ENCODE measurements around the gene PRKCE. TPM values are rescaled to one million over a fixed set of nuclear protein-coding genes. Genes with fewer than 3 reads are reported as not detected.

The PRKCE gene
- total and polyA plus RNA-seq, 2 donors (not counting 3 experiments of a cell fraction or from before 2014, with no cell fraction given): 27.9 to 33.9 TPM

- FAIRE-seq: no peak
- Histone ChIP-seq H3K27me3 (ENCODE audit: control insufficient read depth in 2 of 2, insufficient read depth in 2 of 2, low read length in 2 of 2) (peaks cover 0 to 10% of the 10 kb centered on the region in 2 experiments), H3K36me3 (ENCODE audit: control insufficient read depth in 2 of 2, extremely low read depth in 1 of 2, insufficient read depth in 2 of 2, low read length in 2 of 2) (no peaks in the 10 kb centered on the region), H3K9me1 (replicated peaks; ENCODE audit: control insufficient read depth, extremely low read depth, insufficient read depth, low read length) (no peaks in the 10 kb centered on the region), H3K9ac (replicated peaks; ENCODE audit: extremely low read depth, insufficient read depth, low read length) (no peak overlapping the region), H4K20me1 (replicated peaks; ENCODE audit: control insufficient read depth, extremely low read depth, insufficient read depth, low read length) (no peaks in the 10 kb centered on the region), H3K27ac (ENCODE audit: insufficient read depth, low read depth, low read length) (no peak overlapping the region), H2AFZ (ENCODE audit: low read depth, low read length) (no peak overlapping the region), H3K4me2 (ENCODE audit: insufficient read depth, low read length) (no peak overlapping the region), H3K4me1 (ENCODE audit: control insufficient read depth, extremely low read depth, insufficient read depth, low read length) (no peaks in the 10 kb centered on the region), H3K9me3 (replicated peaks; ENCODE audit: control insufficient read depth, insufficient read depth, low read length) (no peaks in the 10 kb centered on the region), H3K79me2 (ENCODE audit: control insufficient read depth, insufficient read depth, low read length) (no peaks in the 10 kb centered on the region), H3K4me3 (replicated peaks in 1 of 3; ENCODE audit: insufficient read depth in 1 of 3, low read depth in 1 of 3, low read length in 3 of 3) (no peak overlapping the region)
- TF ChIP-seq MAX (IDR thresholded peaks at IDR 0.05; ENCODE audit: insufficient read depth, insufficient read length) (no peak), POLR2AphosphoS5 (IDR thresholded peaks at IDR 0.05; ENCODE audit: insufficient read depth, low read depth, low read length) (no peak), MYC (IDR thresholded peaks at IDR 0.05; ENCODE audit: low read depth, low read length) (no peak), POLR2A (IDR thresholded peaks at IDR 0.05; ENCODE audit: low read depth, low read length) (no peak), CTCF (IDR thresholded peaks at IDR 0.05; ENCODE audit: extremely low read depth in 1 of 2, insufficient read depth in 1 of 2, low read depth in 1 of 2, low read length in 2 of 2) (no peak), FOS (IDR thresholded peaks at IDR 0.05; ENCODE audit: borderline replicate concordance, insufficient read depth, low read length) (no peak), GATA2 (IDR thresholded peaks at IDR 0.05; ENCODE audit: insufficient read depth, insufficient read length, low read depth, low read length) (no peak), EZH2 (IDR thresholded peaks at IDR 0.05; ENCODE audit: borderline replicate concordance, low read depth, low read length, severe bottlenecking) (no peak), JUN (IDR thresholded peaks at IDR 0.05; ENCODE audit: borderline replicate concordance, insufficient read depth, insufficient read length, low read depth) (no peak)
- ChIA-PET CTCF (interaction anchor here (1.5 kb wide), 1 partner anchor 13 kb away, joined by 6 read pairs; no protein-coding TSS in a partner anchor), POLR2A (no interaction called here)
- BruUV-seq (replicated peaks): no TSS peak
- dilution Hi-C loops (cut with MboI; ENCODE audit: extremely low pct_ligation_motif_present, low sequenced_read_pairs) (no loop called here), intact Hi-C loops (cut with micrococcal nuclease) (no loop called here)
- DNase-seq (ENCODE audit: low read depth, low spot score): no peak
These were observed 113.7 kb downstream of the PRKCE start for GRCh38 chr2:45765007-45765727.
